ENCODE measurements around the gene CDCA8. TPM values are rescaled to one million over a fixed set of nuclear protein-coding genes. Genes with fewer than 3 reads are reported as not detected.

The CDCA8 gene
- total RNA-seq, 1 donor from 2014 or later: 3.1 TPM

- TF ChIP-seq CTCF (IDR thresholded peaks at IDR 0.05; ENCODE audit: insufficient read depth, low read length, poor library complexity, severe bottlenecking): no peak
- no peaks in the 10 kb centered on the region for H3K36me3 ChIP-seq (ENCODE audit: control insufficient read depth, insufficient read depth, low read length)
- no peak overlapping the region for H3K4me3 ChIP-seq (ENCODE audit: low read depth, low read length)
- H3K27me3 ChIP-seq (ENCODE audit: control insufficient read depth, insufficient read depth, low read length): peaks cover 8% of the 10 kb centered on the region
- no peak for DNase-seq (ENCODE audit: low read depth)
These were observed 31.7 kb upstream of the CDCA8 start for GRCh38 chr1:37660664-37661063.

DNA sequence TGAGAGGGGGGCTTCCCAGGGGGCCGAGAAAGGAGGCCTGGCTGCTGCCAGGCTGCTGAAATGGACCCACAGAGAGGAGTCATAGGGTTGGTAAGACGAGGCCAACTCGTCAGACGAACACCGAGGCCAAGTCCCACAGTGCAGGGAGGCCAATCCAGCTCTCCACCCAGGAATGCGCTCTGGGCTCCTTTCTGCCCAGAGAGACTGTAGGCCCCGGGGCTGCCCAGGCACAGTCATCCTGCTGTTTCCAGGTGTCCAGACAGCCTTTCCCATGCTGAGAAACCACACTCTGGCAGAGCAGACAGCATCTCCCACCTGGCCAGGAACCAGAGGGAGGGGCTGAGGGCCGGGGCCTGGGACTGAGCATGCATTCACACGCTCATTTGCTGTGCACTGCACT lies 30.9 kb upstream of the CDCA8 start:
- Histone ChIP-seq H3K4me3 (ENCODE audit: low read depth, low read length) (no peak overlapping the region), H3K27me3 (ENCODE audit: control insufficient read depth, insufficient read depth, low read length) (peaks cover 8% of the 10 kb centered on the region), H3K36me3 (ENCODE audit: control insufficient read depth, insufficient read depth, low read length) (no peaks in the 10 kb centered on the region)
- no peak for TF ChIP-seq CTCF (IDR thresholded peaks at IDR 0.05; ENCODE audit: insufficient read depth, low read length, poor library complexity, severe bottlenecking)
- DNase-seq (ENCODE audit: low read depth): no peak

- H3K27me3 ChIP-seq (ENCODE audit: control insufficient read depth, insufficient read depth, low read length): peaks cover 11% of the 10 kb centered on the region
- H3K4me3 ChIP-seq (ENCODE audit: low read depth, low read length): no peak overlapping the region
- TF ChIP-seq CTCF (IDR thresholded peaks at IDR 0.05; ENCODE audit: insufficient read depth, low read length, poor library complexity, severe bottlenecking): no peak
- DNase-seq (ENCODE audit: low read depth): no peak
- no peaks in the 10 kb centered on the region for H3K36me3 ChIP-seq (ENCODE audit: control insufficient read depth, insufficient read depth, low read length)
These were observed 30.1 kb upstream of the CDCA8 start for GRCh38 chr1:37662031-37662755.

- Histone ChIP-seq H3K4me3 (ENCODE audit: low read depth, low read length) (no peak overlapping the region), H3K27me3 (ENCODE audit: control insufficient read depth, insufficient read depth, low read length) (peaks cover 17% of the 10 kb centered on the region), H3K36me3 (ENCODE audit: control insufficient read depth, insufficient read depth, low read length) (no peaks in the 10 kb centered on the region)
- no peak for DNase-seq (ENCODE audit: low read depth)
- TF ChIP-seq CTCF (IDR thresholded peaks at IDR 0.05; ENCODE audit: insufficient read depth, low read length, poor library complexity, severe bottlenecking): no peak
These were observed 28.8 kb upstream of the CDCA8 start for GRCh38 chr1:37663426-37664000.

- Histone ChIP-seq H3K27me3 (ENCODE audit: control insufficient read depth, insufficient read depth, low read length) (peaks cover 15% of the 10 kb centered on the region), H3K4me3 (ENCODE audit: low read depth, low read length) (no peak overlapping the region), H3K36me3 (ENCODE audit: control insufficient read depth, insufficient read depth, low read length) (no peaks in the 10 kb centered on the region)
- no peak for DNase-seq (ENCODE audit: low read depth)
- no peak for TF ChIP-seq CTCF (IDR thresholded peaks at IDR 0.05; ENCODE audit: insufficient read depth, low read length, poor library complexity, severe bottlenecking)
These were observed 26.0 kb upstream of the CDCA8 start for GRCh38 chr1:37666241-37666867.

Measured in kidney epithelial cell (primary cell).